GM21576 (cell line): ENCODE data around the gene FRMD3.

Experiments
- ATAC-seq: cut with Tn5 transposase; IDR thresholded peaks from one replicate; pipeline ENCODE4 v1.9.1; 2021; ENCODE audit warnings: mild to moderate bottlenecking, moderate library complexity; ENCODE audit not compliant: unreplicated experiment

FRMD3 gene

GRCh38 chr9:83199240-83199639, 339.0 kb downstream of the FRMD3 start:
- no peak for ATAC-seq

- ATAC-seq: no peak
These were observed 339.8 kb downstream of the FRMD3 start for GRCh38 chr9:83198371-83198770.

- ATAC-seq: no peak
These were observed 340.6 kb downstream of the FRMD3 start for GRCh38 chr9:83197591-83197990.

GRCh38 chr9:83196946-83197345, 341.3 kb downstream of the FRMD3 start:
- ATAC-seq: no peak
